ENCODE measurements around the gene HIPK1. TPM values are rescaled to one million over a fixed set of nuclear protein-coding genes. Genes with fewer than 3 reads are reported as not detected.

HIPK1 gene
- total RNA-seq, 2 experiments from 2014 or later, result 20.4 to 52.6 TPM

- no TSS peak for BruUV-seq (replicated peaks)
- no peaks in the 10 kb centered on the region for H3K9me2 ChIP-seq (ENCODE audit: insufficient read depth, low read length)
- peaks cover 6% of the 10 kb centered on the region; the same call in 1 of the 2 replicates for H3K9me3 ChIP-seq (ENCODE audit: low read length)
- H2AFZ ChIP-seq (ENCODE audit: low read length), result no peak overlapping the region
- peaks cover 39% of the 10 kb centered on the region for H3K36me3 ChIP-seq (ENCODE audit: insufficient read depth, low read length)
- H4K20me1 ChIP-seq (ENCODE audit: insufficient read depth, low read length), result peaks cover 12% of the 10 kb centered on the region; the same call in 1 of the 2 replicates
- TF ChIP-seq CTCF (conservative IDR thresholded peaks at IDR 0.05; ENCODE audit: low read length), result no peak
- TF ChIP-seq EZH2phosphoT487 (IDR thresholded peaks at IDR 0.05; ENCODE audit: borderline replicate concordance, low read depth, low read length), result no peak
- peaks cover 83% of the 10 kb centered on the region for H3K4me1 ChIP-seq (ENCODE audit: insufficient read depth, low read length, poor library complexity, severe bottlenecking)
- intact Hi-C loops (cut with micrococcal nuclease; ENCODE audit: unreplicated experiment), result no loop called here
- no peak for DNase-seq (ENCODE audit: low spot score)
- POLR2A ChIA-PET, result interaction anchor here (0.6 to 5.2 kb wide), 8 partner anchors 8 to 76 kb away, joined by 3 to 43 read pairs (median 8); partner anchors contain the start of gene HIPK1
- peak overlapping the region; percentile 53 for H3K4me2 ChIP-seq (ENCODE audit: low read length)
- H3K4me3 ChIP-seq (ENCODE audit: low read depth, low read length, poor library complexity, severe bottlenecking), result no peak overlapping the region
- CTCF ChIA-PET (ENCODE audit: unreplicated experiment), result interaction anchor here (0.6 kb wide), 2 partner anchors 185 to 436 kb away, joined by 4 to 5 read pairs; no protein-coding TSS in a partner anchor
- H3K79me2 ChIP-seq (ENCODE audit: insufficient read depth, low read depth, low read length), result peaks cover 98% of the 10 kb centered on the region
- no peak overlapping the region for H3K27ac ChIP-seq (ENCODE audit: low read depth, low read length, poor library complexity, severe bottlenecking)
Observed at GRCh38 chr1:113938192-113938591, 9.1 kb downstream of the HIPK1 start.

- no peak overlapping the region for H2AFZ ChIP-seq (ENCODE audit: low read length)
- peaks cover 8% of the 10 kb centered on the region; the same call in 1 of the 2 replicates for H4K20me1 ChIP-seq (ENCODE audit: insufficient read depth, low read length)
- peak overlapping the region; percentile 74 for H3K27ac ChIP-seq (ENCODE audit: low read depth, low read length, poor library complexity, severe bottlenecking)
- POLR2A ChIA-PET, result interaction anchor here (0.6 to 5.2 kb wide), 5 partner anchors 9 to 361 kb away, joined by 3 to 43 read pairs (median 4); partner anchors contain the start of gene HIPK1
- H3K4me3 ChIP-seq (ENCODE audit: low read depth, low read length, poor library complexity, severe bottlenecking), result peak overlapping the region; percentile 26
- intact Hi-C loops (cut with micrococcal nuclease; ENCODE audit: unreplicated experiment), result loop anchor here (1.0 to 10.0 kb wide), 3 partner anchors 10 to 986 kb away; partner anchors contain the start of genes CSDE1 and SLC16A1
- peaks cover 82% of the 10 kb centered on the region for H3K4me1 ChIP-seq (ENCODE audit: insufficient read depth, low read length, poor library complexity, severe bottlenecking)
- CTCF ChIA-PET (ENCODE audit: unreplicated experiment), result no interaction called here
- peak; percentile 55 for DNase-seq (ENCODE audit: low spot score)
- no peak for TF ChIP-seq EZH2phosphoT487 (IDR thresholded peaks at IDR 0.05; ENCODE audit: borderline replicate concordance, low read depth, low read length)
- no peak for TF ChIP-seq CTCF (conservative IDR thresholded peaks at IDR 0.05; ENCODE audit: low read length)
- peaks cover 44% of the 10 kb centered on the region for H3K36me3 ChIP-seq (ENCODE audit: insufficient read depth, low read length)
- H3K9me3 ChIP-seq (ENCODE audit: low read length), result peaks cover 19% of the 10 kb centered on the region; the same call in 1 of the 2 replicates
- peak overlapping the region; percentile 53 for H3K4me2 ChIP-seq (ENCODE audit: low read length)
- peaks cover 96% of the 10 kb centered on the region for H3K79me2 ChIP-seq (ENCODE audit: insufficient read depth, low read depth, low read length)
- TSS peak; percentile 16 for BruUV-seq (replicated peaks)
- no peaks in the 10 kb centered on the region for H3K9me2 ChIP-seq (ENCODE audit: insufficient read depth, low read length)
Observed at GRCh38 chr1:113940365-113941244, 11.5 kb downstream of the HIPK1 start.

Measured in OCI-LY7 (cell line).